SH-SY5Y (cell line): Measurements from ENCODE around the gene LRRN3.

Experiments used
- GATA2 ChIP-seq: IDR thresholded peaks from 2 replicates; pipeline ENCODE4 v1.6.1; 2011; ENCODE audit warnings: mild to moderate bottlenecking, low read depth, low read length
- GATA3 ChIP-seq: IDR thresholded peaks from 2 replicates; pipeline ENCODE4 v1.6.1; 2011; ENCODE audit warnings: low read depth, mild to moderate bottlenecking, low read length, moderate library complexity

DNA sequence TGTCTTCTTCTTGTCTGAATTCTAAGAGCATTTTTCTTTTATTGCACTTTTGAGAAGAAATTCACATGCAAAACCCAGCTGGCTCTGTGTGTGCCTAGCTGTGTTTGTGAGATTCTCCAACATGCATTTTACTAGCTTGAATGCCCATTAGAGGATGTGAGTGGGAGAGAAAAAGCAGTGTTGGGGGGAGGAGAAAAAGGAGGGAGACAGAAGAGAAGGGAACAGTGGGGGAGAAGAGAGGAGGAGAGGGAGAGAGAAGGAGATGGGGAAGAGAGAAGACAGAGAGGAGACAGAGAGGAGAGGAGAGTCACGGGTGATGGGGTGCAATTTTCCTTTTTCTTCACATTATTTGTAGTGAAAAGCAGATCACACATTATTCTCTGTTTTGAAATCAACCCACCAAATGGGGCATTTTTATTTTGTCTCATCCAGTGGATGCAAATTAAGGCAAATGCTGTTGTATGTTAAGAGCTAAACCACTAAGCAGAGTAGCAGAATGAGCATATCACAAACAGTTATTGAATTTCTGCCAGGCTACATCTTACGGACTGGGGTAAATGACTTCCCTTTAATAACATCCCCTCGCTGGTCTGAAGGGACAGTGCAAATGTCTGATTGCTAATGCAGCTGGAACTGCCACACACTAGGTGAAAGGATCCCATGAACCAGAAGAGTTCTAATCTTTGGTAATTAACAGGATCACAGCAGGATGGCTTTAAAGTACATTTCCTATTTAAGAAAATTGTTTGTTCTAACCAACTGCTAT is 849 bp downstream of the LRRN3 start:
- TF ChIP-seq GATA2 = no peak
- no peak for TF ChIP-seq GATA3
